Measurements from ENCODE around the gene TOLLIP.

Gene TOLLIP

GRCh38 chr11:1310772-1311468 is 1.5 kb upstream of the TOLLIP start:
- Mint-ChIP-seq H3K4me1 (ENCODE audit: low read depth) (peaks cover 49% of the 10 kb centered on the region), H3K27ac (peak overlapping the region; percentile 90), H3K27me3 (no peaks in the 10 kb centered on the region), H3K9me3 (peaks cover 18% of the 10 kb centered on the region), H3K36me3 (ENCODE audit: low read depth) (peaks cover 27% of the 10 kb centered on the region), H3K4me3 (peak overlapping the region; percentile 74)
- intact Hi-C loops (cut with micrococcal nuclease), result loop anchor here (1.0 kb wide), 1 partner anchor 25 kb away; no protein-coding TSS in a partner anchor

- peak overlapping the region; percentile 90 for H3K27ac Mint-ChIP-seq
- peaks cover 34% of the 10 kb centered on the region for H3K36me3 Mint-ChIP-seq (ENCODE audit: low read depth)
- peaks cover 50% of the 10 kb centered on the region for H3K4me1 Mint-ChIP-seq (ENCODE audit: low read depth)
- H3K9me3 Mint-ChIP-seq, result peaks cover 18% of the 10 kb centered on the region
- H3K27me3 Mint-ChIP-seq, result no peaks in the 10 kb centered on the region
- intact Hi-C loops (cut with micrococcal nuclease), result loop anchor here (1.0 kb wide), 1 partner anchor 26 kb away; no protein-coding TSS in a partner anchor
- peak overlapping the region; percentile 74 for H3K4me3 Mint-ChIP-seq
Measured at GRCh38 chr11:1310318-1310687, 871 bp upstream of the TOLLIP start.

DNA sequence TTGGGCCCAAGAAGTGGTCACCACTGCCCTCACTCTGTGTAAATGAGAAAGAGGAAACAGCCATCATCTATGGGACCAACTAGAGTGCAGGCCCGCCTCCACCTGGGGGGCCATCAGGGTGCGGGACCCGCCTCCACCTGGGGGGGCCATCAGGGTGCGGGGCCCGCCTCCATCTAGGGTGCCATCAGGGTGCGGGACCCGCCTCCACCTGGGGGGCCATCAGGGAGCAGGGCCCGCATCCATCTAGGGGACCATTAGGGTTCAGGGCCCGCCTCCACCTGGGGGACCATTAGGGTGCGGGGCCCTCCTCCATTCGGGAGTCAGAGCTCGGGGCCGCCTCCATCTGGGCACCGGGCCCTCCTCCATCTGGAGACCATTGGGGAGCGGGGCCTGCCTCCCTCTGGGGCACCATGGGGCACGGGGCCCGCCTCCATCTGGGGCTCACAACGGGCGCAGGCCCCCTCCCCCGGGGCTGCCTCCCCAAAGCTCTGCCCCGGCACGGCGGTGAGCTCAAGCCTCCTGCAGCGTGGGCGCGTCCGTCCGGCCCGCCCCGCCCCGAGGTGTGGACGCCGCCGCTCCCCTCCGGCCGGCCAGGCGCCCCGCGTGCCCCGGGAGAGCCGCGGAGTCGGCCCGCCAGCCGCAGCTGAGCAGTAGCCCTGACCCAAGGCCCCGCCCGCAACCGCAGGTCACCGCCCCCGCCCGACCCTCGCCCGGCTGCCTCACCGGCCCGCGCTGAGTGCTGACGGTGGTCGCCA is 512 bp downstream of the TOLLIP start:
- H3K4me3 Mint-ChIP-seq, result peak overlapping the region; percentile 90
- H3K9me3 Mint-ChIP-seq, result peaks cover 18% of the 10 kb centered on the region
- intact Hi-C loops (cut with micrococcal nuclease), result no loop called here
- H3K36me3 Mint-ChIP-seq (ENCODE audit: low read depth), result peaks cover 47% of the 10 kb centered on the region
- H3K27ac Mint-ChIP-seq, result peak overlapping the region; percentile 90
- H3K4me1 Mint-ChIP-seq (ENCODE audit: low read depth), result peaks cover 62% of the 10 kb centered on the region
- H3K27me3 Mint-ChIP-seq, result no peaks in the 10 kb centered on the region

GRCh38 chr11:1307998-1308742 is 1.3 kb downstream of the TOLLIP start:
- Mint-ChIP-seq H3K27ac (peak overlapping the region; percentile 81), H3K27me3 (no peaks in the 10 kb centered on the region), H3K36me3 (ENCODE audit: low read depth) (peaks cover 55% of the 10 kb centered on the region), H3K4me3 (peak overlapping the region; percentile 90), H3K4me1 (ENCODE audit: low read depth) (peaks cover 69% of the 10 kb centered on the region), H3K9me3 (peaks cover 18% of the 10 kb centered on the region)
- intact Hi-C loops (cut with micrococcal nuclease), result no loop called here

GRCh38 chr11:1307163-1307870 is 2.1 kb downstream of the TOLLIP start:
- peaks cover 64% of the 10 kb centered on the region for H3K36me3 Mint-ChIP-seq (ENCODE audit: low read depth)
- no peaks in the 10 kb centered on the region for H3K27me3 Mint-ChIP-seq
- peaks cover 16% of the 10 kb centered on the region for H3K9me3 Mint-ChIP-seq
- peaks cover 78% of the 10 kb centered on the region for H3K4me1 Mint-ChIP-seq (ENCODE audit: low read depth)
- intact Hi-C loops (cut with micrococcal nuclease), result no loop called here
- peak overlapping the region; percentile 64 for H3K4me3 Mint-ChIP-seq
- H3K27ac Mint-ChIP-seq, result peak overlapping the region; percentile 81

DNA sequence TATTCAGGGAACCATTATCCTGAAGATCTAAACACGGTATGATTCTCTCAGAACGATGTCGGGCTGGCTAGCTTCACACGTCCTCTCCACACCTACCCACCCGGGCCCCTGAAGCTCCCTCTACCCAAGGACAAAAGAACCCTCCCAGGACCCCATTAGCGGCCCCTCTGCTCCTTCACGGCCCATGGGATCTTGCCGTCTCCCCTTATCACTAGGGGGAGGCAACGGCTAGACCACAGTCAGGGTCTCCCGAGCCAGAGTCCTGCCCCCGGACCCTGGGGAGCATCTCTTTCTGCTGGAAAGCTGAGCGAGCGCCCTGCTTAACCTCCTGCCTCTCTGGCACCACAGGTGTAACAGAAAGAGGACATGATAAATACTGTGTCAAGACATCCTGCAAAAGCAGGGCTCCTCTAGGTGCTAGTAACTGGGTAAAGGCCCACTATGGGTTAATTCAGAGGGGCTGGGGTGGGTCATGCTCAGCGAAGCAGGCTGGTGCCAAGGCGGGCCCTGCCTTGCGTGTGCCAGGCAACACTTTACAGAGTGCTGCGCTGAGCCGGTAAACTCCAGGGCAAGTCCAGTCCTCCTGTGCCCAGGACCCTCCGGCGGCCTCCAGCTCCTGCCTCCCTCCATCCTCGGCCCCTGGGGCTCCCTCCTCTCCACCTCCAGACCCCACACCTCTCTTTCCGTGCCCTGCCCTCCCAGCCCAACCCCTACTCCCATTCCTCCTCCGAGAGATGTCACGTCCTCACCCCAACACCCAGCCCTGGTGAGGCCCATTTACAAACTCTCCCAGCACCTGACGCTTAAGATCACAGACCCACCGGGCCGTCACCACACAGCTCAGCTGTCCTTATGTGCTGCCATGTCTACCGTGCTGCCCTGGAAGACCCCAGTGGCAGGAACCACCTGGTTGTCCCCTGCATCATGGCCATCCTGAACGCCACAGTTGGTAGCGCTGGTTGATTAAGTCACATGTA is 3.0 kb downstream of the TOLLIP start:
- peak overlapping the region; percentile 64 for H3K4me3 Mint-ChIP-seq
- H3K27me3 Mint-ChIP-seq, result no peaks in the 10 kb centered on the region
- H3K36me3 Mint-ChIP-seq (ENCODE audit: low read depth), result peaks cover 72% of the 10 kb centered on the region
- H3K27ac Mint-ChIP-seq, result peak overlapping the region; percentile 81
- H3K9me3 Mint-ChIP-seq, result peaks cover 7% of the 10 kb centered on the region
- H3K4me1 Mint-ChIP-seq (ENCODE audit: low read depth), result peaks cover 84% of the 10 kb centered on the region
- intact Hi-C loops (cut with micrococcal nuclease), result no loop called here

- no peaks in the 10 kb centered on the region for H3K27me3 Mint-ChIP-seq
- intact Hi-C loops (cut with micrococcal nuclease), result no loop called here
- H3K27ac Mint-ChIP-seq, result no peak overlapping the region
- peaks cover 80% of the 10 kb centered on the region for H3K36me3 Mint-ChIP-seq (ENCODE audit: low read depth)
- no peak overlapping the region for H3K4me3 Mint-ChIP-seq
- H3K9me3 Mint-ChIP-seq, result no peaks in the 10 kb centered on the region
- H3K4me1 Mint-ChIP-seq (ENCODE audit: low read depth), result peaks cover 81% of the 10 kb centered on the region
Measured at GRCh38 chr11:1305501-1306056, 3.9 kb downstream of the TOLLIP start.

DNA sequence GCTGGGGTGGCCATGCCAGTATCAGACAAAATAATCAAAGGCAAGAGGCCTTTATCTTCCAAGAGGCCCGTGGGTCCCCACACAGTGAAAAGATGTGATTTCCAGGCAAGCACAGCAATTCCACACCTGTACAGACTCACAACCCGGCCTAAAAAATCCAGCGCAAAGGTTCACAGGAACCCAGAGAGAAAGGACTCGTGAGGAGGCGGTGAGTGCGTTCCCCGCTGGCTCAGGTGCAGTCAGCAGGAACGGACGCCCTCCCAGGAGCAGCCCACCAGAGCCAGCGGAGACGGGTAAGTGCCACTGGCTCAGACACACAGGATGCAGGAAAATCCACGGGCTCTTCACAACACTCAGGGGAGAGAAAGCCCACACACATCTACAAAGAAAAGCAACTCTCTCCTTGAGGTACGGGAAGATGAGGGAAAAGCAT is 4.4 kb downstream of the TOLLIP start:
- no peak overlapping the region for H3K27ac Mint-ChIP-seq
- intact Hi-C loops (cut with micrococcal nuclease), result no loop called here

DNA sequence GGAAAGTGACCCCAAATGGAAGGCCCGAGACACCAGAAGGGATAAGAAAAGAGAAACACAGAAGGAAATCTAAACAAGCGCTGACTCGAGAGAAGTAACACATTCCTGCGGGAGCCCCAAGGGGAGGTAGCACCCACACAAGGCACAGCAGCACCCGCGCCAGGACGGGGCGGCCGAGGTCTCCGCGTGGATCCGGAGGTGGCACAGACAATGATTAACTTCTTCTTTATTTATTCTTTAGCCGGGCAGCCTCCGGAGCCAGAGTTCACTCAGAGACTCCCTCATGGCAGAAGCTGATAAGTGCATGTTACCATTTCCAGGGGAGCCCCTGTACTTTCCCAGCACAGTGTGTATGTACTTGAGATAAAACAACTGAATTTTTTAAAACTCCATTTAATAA is 5.1 kb downstream of the TOLLIP start:
- H3K9me3 Mint-ChIP-seq, result no peaks in the 10 kb centered on the region
- H3K4me1 Mint-ChIP-seq (ENCODE audit: low read depth), result peaks cover 90% of the 10 kb centered on the region
- H3K36me3 Mint-ChIP-seq (ENCODE audit: low read depth), result peaks cover 92% of the 10 kb centered on the region
- intact Hi-C loops (cut with micrococcal nuclease), result no loop called here
- H3K27ac Mint-ChIP-seq, result peak overlapping the region; percentile 62
- no peak overlapping the region for H3K4me3 Mint-ChIP-seq
- H3K27me3 Mint-ChIP-seq, result no peaks in the 10 kb centered on the region

More for the DNA sequence above, 4.4 kb downstream of the TOLLIP start:
- H3K27me3 Mint-ChIP-seq, result no peaks in the 10 kb centered on the region
- peaks cover 85% of the 10 kb centered on the region for H3K36me3 Mint-ChIP-seq (ENCODE audit: low read depth)
- no peaks in the 10 kb centered on the region for H3K9me3 Mint-ChIP-seq
- no peak overlapping the region for H3K4me3 Mint-ChIP-seq
- H3K4me1 Mint-ChIP-seq (ENCODE audit: low read depth), result peaks cover 83% of the 10 kb centered on the region

DNA sequence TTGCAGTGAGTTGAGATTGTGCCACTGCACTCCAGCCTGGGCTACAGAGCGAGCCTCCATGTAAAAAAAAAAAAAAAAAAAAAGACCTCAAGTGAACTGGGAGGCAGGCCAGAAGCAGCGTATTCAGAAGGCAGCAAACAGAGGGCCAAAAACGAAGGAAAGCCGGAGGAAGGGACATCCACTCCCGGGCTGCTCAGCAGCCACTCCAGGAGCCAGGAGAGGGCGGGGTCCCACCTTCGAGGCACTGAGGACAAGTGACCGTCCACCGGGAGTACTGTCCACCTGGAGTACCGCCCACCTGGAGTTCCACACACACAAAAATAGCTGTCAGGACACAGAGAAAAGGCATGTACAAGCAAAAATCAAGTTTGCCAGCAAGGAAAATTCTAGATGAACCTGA is 5.5 kb downstream of the TOLLIP start:
- Mint-ChIP-seq H3K4me1 (ENCODE audit: low read depth) (peaks cover 95% of the 10 kb centered on the region), H3K9me3 (no peaks in the 10 kb centered on the region), H3K27ac (peak overlapping the region; percentile 62), H3K36me3 (ENCODE audit: low read depth) (peaks cover 93% of the 10 kb centered on the region), H3K27me3 (no peaks in the 10 kb centered on the region), H3K4me3 (no peak overlapping the region)
- intact Hi-C loops (cut with micrococcal nuclease), result no loop called here

DNA sequence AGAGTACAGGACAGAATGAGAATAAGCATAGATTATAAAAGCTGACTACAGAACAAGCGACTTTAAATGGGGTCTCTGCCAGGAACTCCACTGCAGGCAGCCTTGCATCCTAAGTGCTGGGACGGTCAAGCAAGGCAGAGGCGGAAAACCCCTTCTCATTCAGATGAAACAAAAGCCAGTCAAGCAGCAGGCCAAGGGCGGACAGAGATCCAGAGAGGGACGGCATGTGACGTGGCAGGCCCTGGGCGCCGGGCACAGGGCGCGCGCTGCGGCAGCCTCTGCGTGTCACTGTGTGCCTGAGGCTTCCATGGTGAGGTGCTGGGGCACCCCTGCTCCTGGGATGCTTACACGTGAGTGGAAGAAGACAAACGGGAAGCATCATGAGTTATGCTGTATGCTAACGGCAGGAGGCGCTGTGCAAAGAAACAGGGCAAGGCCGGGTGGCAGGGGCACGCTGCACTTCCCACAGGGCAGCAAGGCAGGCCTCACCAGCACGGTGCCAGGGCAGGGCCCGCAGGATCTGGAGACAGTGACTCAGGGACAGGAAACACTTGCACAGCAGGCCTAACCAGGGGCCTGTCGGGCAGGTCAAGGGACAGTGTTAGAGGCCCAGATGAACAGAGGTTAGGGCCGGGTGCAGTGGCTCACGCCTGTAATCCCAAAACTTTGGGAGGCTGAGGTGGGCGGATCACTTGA is 6.2 kb downstream of the TOLLIP start:
- peaks cover 92% of the 10 kb centered on the region for H3K36me3 Mint-ChIP-seq (ENCODE audit: low read depth)
- no peaks in the 10 kb centered on the region for H3K9me3 Mint-ChIP-seq
- peak overlapping the region; percentile 62 for H3K27ac Mint-ChIP-seq
- H3K4me3 Mint-ChIP-seq, result no peak overlapping the region
- H3K4me1 Mint-ChIP-seq (ENCODE audit: low read depth), result peaks cover 97% of the 10 kb centered on the region
- intact Hi-C loops (cut with micrococcal nuclease), result no loop called here
- no peaks in the 10 kb centered on the region for H3K27me3 Mint-ChIP-seq
